ENCODE results near the gene CPA1.

- no peak for TF ChIP-seq POLR2A (IDR thresholded peaks at IDR 0.05; ENCODE audit: low read depth)
- TF ChIP-seq POLR2AphosphoS5 (IDR thresholded peaks at IDR 0.05), result peak; percentile 56 to 75
These were observed 23.2 kb upstream of the CPA1 start for GRCh38 chr7:130356876-130357611.
